SU-DHL-6 (cell line): Measurements from ENCODE around the gene BOD1L1.

Source experiments
- CTCF ChIP-seq: fragments of 200-600 bp; sonication (generic); IDR thresholded peaks from one replicate; pipeline ENCODE4 v1.5.1; 2017; ENCODE audit warnings: antibody characterized with exemption, mild to moderate bottlenecking, low read length, moderate library complexity; ENCODE audit not compliant: insufficient read depth, poor library complexity, severe bottlenecking
- EZH2phosphoT487 ChIP-seq: fragments of 200-600 bp; sonication (generic), shearing (Covaris generic); conservative IDR thresholded peaks from 2 replicates; pipeline ENCODE4 v1.6.1; 2018; ENCODE audit warnings: mild to moderate bottlenecking, antibody characterized with exemption, low read length, moderate library complexity, mixed read lengths

- no peak for TF ChIP-seq CTCF
- TF ChIP-seq EZH2phosphoT487, result no peak
Observed at GRCh38 chr4:13534344-13535063, 93.0 kb downstream of the BOD1L1 start.
